A549 (cell line): ENCODE measurements around the gene LVRN. TPM values are rescaled to one million over a fixed set of nuclear protein-coding genes. Genes with fewer than 3 reads are reported as not detected.

ENCODE experiments used
- ATAC-seq, 2 experiments: fragments of 200-7000 bp in 1 of 2; fragments of >200 bp in 1 of 2; cut with Nextera tagmentation in 1 of 2; cut with Tn5 transposase in 1 of 2; 3 replicates each; pipeline versions ENCODE4 v1.8.0 to v1.9.1; 2018 to 2020; ENCODE audit warnings: mild to moderate bottlenecking in 1 of 2, moderate library complexity in 1 of 2
- CTCF ChIA-PET: fragments of 300-600 bp; sonication (Branson Sonifier 250); formaldehyde crosslinking; extraction: SDS; loops from one replicate; lab custom pipeline; 2021; ENCODE audit warnings: antibody characterized with exemption, inconsistent platforms; lab: Yijun Ruan, JAX
- POLR2A ChIA-PET: fragments of 350-600 bp; formaldehyde crosslinking; extraction: SDS; loops from one replicate; lab custom pipeline; 2021; ENCODE audit warnings: antibody characterized with exemption, inconsistent platforms; lab: Yijun Ruan, JAX
- DNase-seq, 2 experiments: peaks; one replicate each; pipeline versions ENCODE4 v3.0.0 to v3.0.0-alpha.2; 2011 to 2016; ENCODE audit warnings: low read depth in 1 of 2, low spot score in 1 of 2
- FAIRE-seq: peaks from 2 replicates; lab custom pipeline; 2011; peaks lifted over from hg19 to GRCh38; lab: Jason Lieb, UNC
- H3K27ac ChIP-seq, 2 experiments: fragments of >200 bp; sonication (Bioruptor Twin); formaldehyde crosslinking; 3 replicates each; pipeline ENCODE4 v1.5.1; 2016 to 2017
- H3K4me1 ChIP-seq: fragments of >200 bp; sonication (Bioruptor Twin); formaldehyde crosslinking; 3 replicates; pipeline ENCODE4 v1.6.1; 2016
- H3K4me2 ChIP-seq: fragments of >200 bp; sonication (Bioruptor Twin); formaldehyde crosslinking; 3 replicates; pipeline ENCODE4 v1.6.1; 2016
- H3K4me3 ChIP-seq: fragments of >200 bp; sonication (Bioruptor Twin); formaldehyde crosslinking; 3 replicates; pipeline ENCODE4 v1.5.1; 2016
- H3K9me3 ChIP-seq: fragments of >200 bp; sonication (Bioruptor Twin); formaldehyde crosslinking; 3 replicates; pipeline ENCODE4 v1.6.1; 2016
- BHLHE40 ChIP-seq: IDR thresholded peaks from 2 replicates; pipeline ENCODE4 v1.6.1; 2012; ENCODE audit warnings: low read depth, low read length, inconsistent platforms
- CHD2 ChIP-seq: fragments of 150-350 bp; IDR thresholded peaks from 2 replicates; pipeline ENCODE4 v1.6.1; 2014; ENCODE audit warnings: low read length; ENCODE audit not compliant: partially characterized antibody
- CHD4 ChIP-seq: fragments of 200-600 bp; sonication (generic); IDR thresholded peaks from 2 replicates; pipeline ENCODE4 v1.6.1; 2016; ENCODE audit warnings: antibody characterized with exemption, mild to moderate bottlenecking, borderline replicate concordance
- FOXS1 ChIP-seq: fragments of 250-450 bp; sonication (Bioruptor Pico); IDR thresholded peaks from 2 replicates; pipeline ENCODE4 v1.5.0; 2020; ENCODE audit warnings: mild to moderate bottlenecking, moderate library complexity
- GATA3 ChIP-seq: IDR thresholded peaks from 2 replicates; pipeline ENCODE4 v1.6.1; 2012; ENCODE audit warnings: borderline replicate concordance
- HDAC2 ChIP-seq: fragments of 200-600 bp; sonication (generic); IDR thresholded peaks from 2 replicates; pipeline ENCODE4 v1.6.1; 2016
- HOXB5 ChIP-seq: fragments of 250-450 bp; sonication (Bioruptor Pico); IDR thresholded peaks from 2 replicates; pipeline ENCODE4 v1.5.0; 2020; ENCODE audit warnings: mild to moderate bottlenecking, moderate library complexity
- MAFK ChIP-seq: fragments of 450-650 bp; IDR thresholded peaks from 2 replicates; pipeline ENCODE4 v1.6.1; 2014; ENCODE audit not compliant: partially characterized antibody
- POLR2A ChIP-seq: IDR thresholded peaks from 2 replicates; pipeline ENCODE4 v1.6.1; 2012; ENCODE audit warnings: mild to moderate bottlenecking, low read length
- POLR2AphosphoS2 ChIP-seq: conservative IDR thresholded peaks from 2 replicates; pipeline ENCODE4 v1.6.1; 2012; ENCODE audit warnings: low read length, improper control_type of control experiment, inconsistent platforms
- RAD21 ChIP-seq, 2 experiments: fragments of >200 bp in 1 of 2; sonication (Bioruptor Twin) in 1 of 2; formaldehyde crosslinking in 1 of 2; IDR thresholded peaks in 1 of 2; conservative IDR thresholded peaks in 1 of 2; 2 replicates in 1 of 2; 3 replicates in 1 of 2; pipeline ENCODE4 v1.6.1; 2012 to 2018; ENCODE audit warnings: inconsistent platforms in 1 of 2
- RFX5 ChIP-seq: fragments of 450-650 bp; IDR thresholded peaks from 2 replicates; pipeline ENCODE4 v1.7.1; 2014; ENCODE audit warnings: antibody characterized with exemption, mild to moderate bottlenecking, moderate library complexity
- TP53 ChIP-seq: fragments of 250-450 bp; sonication (Bioruptor Pico); IDR thresholded peaks from 2 replicates; pipeline ENCODE4 v1.5.0; 2021; ENCODE audit warnings: mild to moderate bottlenecking, moderate library complexity
- ZNF302 ChIP-seq: fragments of 250-450 bp; sonication (Bioruptor Pico); IDR thresholded peaks from 2 replicates; pipeline ENCODE4 v1.9.0; 2021; ENCODE audit warnings: inconsistent platforms, mild to moderate bottlenecking, moderate library complexity
- ZSCAN20 ChIP-seq: fragments of 250-450 bp; sonication (Bioruptor Pico); IDR thresholded peaks from 2 replicates; pipeline ENCODE4 v1.8.0; 2022; ENCODE audit warnings: mild to moderate bottlenecking, moderate library complexity
- WGBS: methylation state at CpG from one replicate; pipeline ENCODE4 v1.1.6; 2017; ENCODE audit errors: missing lambda C conversion rate; 5-methylcytosine and 5-hydroxymethylcytosine counted together
- polyA plus RNA-seq, 4 experiments: library from polyadenylated mRNA; depleted of rRNA in 3 of 4; stranded (reverse); fragments of >200 nt; fragmentation: RNase III in 1 of 4; extraction: RNeasy Plus Mini Kit Qiagen cat#74134 plus additional on column Dnase treatment in 1 of 4; gene quantifications; 2 replicates in 3 of 4; 3 replicates in 1 of 4; pipeline ENCODE4 v1.2.3, GENCODE V29; 2011 to 2017
- TF ChIP-seq, protein P1 (sequence below): fragments of 200-600 bp; sonication (generic); IDR thresholded peaks from 2 replicates; pipeline ENCODE4 v1.6.1; 2016; ENCODE audit warnings: antibody characterized with exemption, mild to moderate bottlenecking, moderate library complexity
- TF ChIP-seq, protein P2 (sequence below): fragments of 450-650 bp; IDR thresholded peaks from 2 replicates; pipeline ENCODE4 v1.6.1; 2014; ENCODE audit warnings: antibody characterized with exemption
- TF ChIP-seq, protein P3 (sequence below): fragments of 150-350 bp; IDR thresholded peaks from 2 replicates; pipeline ENCODE4 v1.6.1; 2014; ENCODE audit warnings: low read depth, mild to moderate bottlenecking, low read length
- TF ChIP-seq, protein P4 (sequence below): IDR thresholded peaks from 2 replicates; pipeline ENCODE4 v1.6.1; 2012

Gene LVRN
- polyA plus RNA-seq, 2 of the 4 experiments (the other 2 are of a cell fraction) = 0.06 to 0.16 TPM

DNA sequence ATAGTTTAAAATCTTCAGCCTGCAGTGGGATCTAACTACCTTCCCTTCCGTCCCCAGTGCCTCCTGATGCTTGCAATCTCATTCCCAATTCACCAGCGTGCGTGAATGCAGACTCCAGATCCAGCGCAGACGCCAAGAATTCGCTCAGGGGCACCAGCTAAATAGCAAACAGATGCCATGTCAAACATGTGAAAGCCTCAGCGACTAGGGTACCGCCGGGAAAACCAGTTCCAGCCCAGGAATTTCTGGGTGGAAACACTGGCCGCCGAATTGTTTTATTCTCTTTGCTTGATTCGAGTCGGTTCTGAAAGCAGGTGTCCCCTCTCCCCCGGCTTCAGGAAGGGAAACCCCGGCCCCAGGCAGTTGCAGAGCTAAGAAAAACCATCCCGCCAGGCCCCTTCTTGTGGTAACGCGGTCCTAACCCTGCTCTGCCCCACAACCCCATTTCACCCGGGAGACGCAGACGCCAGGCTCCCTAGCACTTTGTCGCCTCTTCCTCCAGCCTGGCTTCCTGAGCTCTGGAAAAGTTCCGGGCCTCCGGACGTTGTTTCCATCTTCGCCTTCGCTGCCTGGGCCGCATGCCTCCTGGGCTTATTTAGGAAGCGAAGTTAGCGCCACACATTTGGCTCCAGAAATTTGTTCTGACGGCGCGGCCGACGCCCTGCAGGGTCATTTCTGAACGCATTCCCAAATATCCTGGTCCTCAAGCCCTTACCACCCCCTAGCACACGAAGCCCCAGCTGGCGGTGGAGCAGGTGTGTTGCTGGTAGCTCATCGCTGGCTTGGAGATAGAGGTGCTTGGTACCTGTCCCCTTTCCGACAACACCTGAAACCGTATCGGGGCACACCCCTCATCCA is 665 bp upstream of the LVRN start:
- DNase-seq (no peak), ATAC-seq (no peak), FAIRE-seq (no peak)
- Histone ChIP-seq H3K4me2 (no peak overlapping the region), H3K4me1 (no peaks in the 10 kb centered on the region), H3K4me3 (no peak overlapping the region), H3K27ac (no peak overlapping the region)
- ChIA-PET CTCF (interaction anchor here (1.2 to 1.3 kb wide), 2 partner anchors 9 to 16 kb away, joined by 3 read pairs; no protein-coding TSS in a partner anchor), POLR2A (no interaction called here)
- WGBS = 77% methylated on average over 42 of the region's 42 CpGs
- no peak for TF ChIP-seq POLR2AphosphoS2
- TF ChIP-seq TP53 = no peak
- TF ChIP-seq, protein P1, sequence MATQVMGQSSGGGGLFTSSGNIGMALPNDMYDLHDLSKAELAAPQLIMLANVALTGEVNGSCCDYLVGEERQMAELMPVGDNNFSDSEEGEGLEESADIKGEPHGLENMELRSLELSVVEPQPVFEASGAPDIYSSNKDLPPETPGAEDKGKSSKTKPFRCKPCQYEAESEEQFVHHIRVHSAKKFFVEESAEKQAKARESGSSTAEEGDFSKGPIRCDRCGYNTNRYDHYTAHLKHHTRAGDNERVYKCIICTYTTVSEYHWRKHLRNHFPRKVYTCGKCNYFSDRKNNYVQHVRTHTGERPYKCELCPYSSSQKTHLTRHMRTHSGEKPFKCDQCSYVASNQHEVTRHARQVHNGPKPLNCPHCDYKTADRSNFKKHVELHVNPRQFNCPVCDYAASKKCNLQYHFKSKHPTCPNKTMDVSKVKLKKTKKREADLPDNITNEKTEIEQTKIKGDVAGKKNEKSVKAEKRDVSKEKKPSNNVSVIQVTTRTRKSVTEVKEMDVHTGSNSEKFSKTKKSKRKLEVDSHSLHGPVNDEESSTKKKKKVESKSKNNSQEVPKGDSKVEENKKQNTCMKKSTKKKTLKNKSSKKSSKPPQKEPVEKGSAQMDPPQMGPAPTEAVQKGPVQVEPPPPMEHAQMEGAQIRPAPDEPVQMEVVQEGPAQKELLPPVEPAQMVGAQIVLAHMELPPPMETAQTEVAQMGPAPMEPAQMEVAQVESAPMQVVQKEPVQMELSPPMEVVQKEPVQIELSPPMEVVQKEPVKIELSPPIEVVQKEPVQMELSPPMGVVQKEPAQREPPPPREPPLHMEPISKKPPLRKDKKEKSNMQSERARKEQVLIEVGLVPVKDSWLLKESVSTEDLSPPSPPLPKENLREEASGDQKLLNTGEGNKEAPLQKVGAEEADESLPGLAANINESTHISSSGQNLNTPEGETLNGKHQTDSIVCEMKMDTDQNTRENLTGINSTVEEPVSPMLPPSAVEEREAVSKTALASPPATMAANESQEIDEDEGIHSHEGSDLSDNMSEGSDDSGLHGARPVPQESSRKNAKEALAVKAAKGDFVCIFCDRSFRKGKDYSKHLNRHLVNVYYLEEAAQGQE = no peak
- TF ChIP-seq CHD4 = no peak
- TF ChIP-seq HDAC2 = no peak
- TF ChIP-seq POLR2A = no peak
- TF ChIP-seq, protein P2, sequence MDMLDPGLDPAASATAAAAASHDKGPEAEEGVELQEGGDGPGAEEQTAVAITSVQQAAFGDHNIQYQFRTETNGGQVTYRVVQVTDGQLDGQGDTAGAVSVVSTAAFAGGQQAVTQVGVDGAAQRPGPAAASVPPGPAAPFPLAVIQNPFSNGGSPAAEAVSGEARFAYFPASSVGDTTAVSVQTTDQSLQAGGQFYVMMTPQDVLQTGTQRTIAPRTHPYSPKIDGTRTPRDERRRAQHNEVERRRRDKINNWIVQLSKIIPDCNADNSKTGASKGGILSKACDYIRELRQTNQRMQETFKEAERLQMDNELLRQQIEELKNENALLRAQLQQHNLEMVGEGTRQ = no peak
- TF ChIP-seq RFX5 = no peak
- no peak for TF ChIP-seq BHLHE40
- TF ChIP-seq ZNF302 (CRISPR knock-in tag) = no peak
- TF ChIP-seq CHD2 = no peak
- TF ChIP-seq FOXS1 (CRISPR knock-in tag) = no peak
- no peak for TF ChIP-seq RAD21 (conservative IDR thresholded peaks at IDR 0.05 in 1 of 2, IDR thresholded peaks at IDR 0.05 in 1 of 2)
- TF ChIP-seq, protein P3, sequence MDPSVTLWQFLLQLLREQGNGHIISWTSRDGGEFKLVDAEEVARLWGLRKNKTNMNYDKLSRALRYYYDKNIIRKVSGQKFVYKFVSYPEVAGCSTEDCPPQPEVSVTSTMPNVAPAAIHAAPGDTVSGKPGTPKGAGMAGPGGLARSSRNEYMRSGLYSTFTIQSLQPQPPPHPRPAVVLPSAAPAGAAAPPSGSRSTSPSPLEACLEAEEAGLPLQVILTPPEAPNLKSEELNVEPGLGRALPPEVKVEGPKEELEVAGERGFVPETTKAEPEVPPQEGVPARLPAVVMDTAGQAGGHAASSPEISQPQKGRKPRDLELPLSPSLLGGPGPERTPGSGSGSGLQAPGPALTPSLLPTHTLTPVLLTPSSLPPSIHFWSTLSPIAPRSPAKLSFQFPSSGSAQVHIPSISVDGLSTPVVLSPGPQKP = no peak
- TF ChIP-seq MAFK = no peak
- no peak for TF ChIP-seq HOXB5 (CRISPR knock-in tag)
- TF ChIP-seq, protein P4, sequence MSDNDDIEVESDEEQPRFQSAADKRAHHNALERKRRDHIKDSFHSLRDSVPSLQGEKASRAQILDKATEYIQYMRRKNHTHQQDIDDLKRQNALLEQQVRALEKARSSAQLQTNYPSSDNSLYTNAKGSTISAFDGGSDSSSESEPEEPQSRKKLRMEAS = no peak
- TF ChIP-seq GATA3 = no peak
- TF ChIP-seq ZSCAN20 (CRISPR knock-in tag) = no peak
- TF ChIP-seq, all 56 proteins: peak for 0
- no peaks in the 10 kb centered on the region for H3K9me3 ChIP-seq
